Glutamatergic neuron (in vitro differentiated cells): Measurements from ENCODE around the gene RNPEPL1. TPM values are rescaled to one million over a fixed set of nuclear protein-coding genes. Genes with fewer than 3 reads are reported as not detected.

ENCODE experiments used
- DNase-seq: peaks from one replicate; pipeline ENCODE4 v3.0.0; 2022
- H3K27ac Mint-ChIP-seq: one replicate; pipeline ENCODE4 v1.8.0; 2020; ENCODE audit warnings: mild to moderate bottlenecking, mixed read lengths, inconsistent platforms; ENCODE audit not compliant: unreplicated experiment
- H3K27me3 Mint-ChIP-seq: one replicate; pipeline ENCODE4 v1.8.0; 2020; ENCODE audit warnings: mild to moderate bottlenecking, moderate library complexity, mixed read lengths, inconsistent platforms; ENCODE audit not compliant: unreplicated experiment
- H3K36me3 Mint-ChIP-seq: one replicate; pipeline ENCODE4 v1.8.0; 2020; ENCODE audit warnings: mild to moderate bottlenecking, mixed read lengths, inconsistent platforms; ENCODE audit not compliant: unreplicated experiment
- H3K4me1 Mint-ChIP-seq: one replicate; pipeline ENCODE4 v1.8.0; 2020; ENCODE audit warnings: mild to moderate bottlenecking, low read depth, mixed read lengths, inconsistent platforms; ENCODE audit not compliant: unreplicated experiment
- H3K4me3 Mint-ChIP-seq: one replicate; pipeline ENCODE4 v1.8.0; 2020; ENCODE audit warnings: mild to moderate bottlenecking, mixed read lengths, inconsistent platforms; ENCODE audit not compliant: unreplicated experiment
- H3K9me3 Mint-ChIP-seq: one replicate; pipeline ENCODE4 v1.8.0; 2020; ENCODE audit warnings: mild to moderate bottlenecking, moderate library complexity, mixed read lengths, inconsistent platforms; ENCODE audit not compliant: unreplicated experiment
- total RNA-seq: library from RNA; stranded (reverse); fragmentation: NEBNext Ultra II Directional; extraction: Animal tissue kit (Norgen Biotek cat#: 25700); gene quantifications from one replicate; pipeline ENCODE4 v1.2.1, GENCODE V29; 2021; ENCODE audit not compliant: unreplicated experiment
- TF ChIP-seq, protein P1 (sequence below): fragments of 200-600 bp; sonication (generic); IDR thresholded peaks from one replicate; pipeline ENCODE4 v1.5.0; 2021; ENCODE audit not compliant: partially characterized antibody, unreplicated experiment

Gene RNPEPL1
- total RNA-seq, 1 donor from 2014 or later: 20.9 TPM

DNA sequence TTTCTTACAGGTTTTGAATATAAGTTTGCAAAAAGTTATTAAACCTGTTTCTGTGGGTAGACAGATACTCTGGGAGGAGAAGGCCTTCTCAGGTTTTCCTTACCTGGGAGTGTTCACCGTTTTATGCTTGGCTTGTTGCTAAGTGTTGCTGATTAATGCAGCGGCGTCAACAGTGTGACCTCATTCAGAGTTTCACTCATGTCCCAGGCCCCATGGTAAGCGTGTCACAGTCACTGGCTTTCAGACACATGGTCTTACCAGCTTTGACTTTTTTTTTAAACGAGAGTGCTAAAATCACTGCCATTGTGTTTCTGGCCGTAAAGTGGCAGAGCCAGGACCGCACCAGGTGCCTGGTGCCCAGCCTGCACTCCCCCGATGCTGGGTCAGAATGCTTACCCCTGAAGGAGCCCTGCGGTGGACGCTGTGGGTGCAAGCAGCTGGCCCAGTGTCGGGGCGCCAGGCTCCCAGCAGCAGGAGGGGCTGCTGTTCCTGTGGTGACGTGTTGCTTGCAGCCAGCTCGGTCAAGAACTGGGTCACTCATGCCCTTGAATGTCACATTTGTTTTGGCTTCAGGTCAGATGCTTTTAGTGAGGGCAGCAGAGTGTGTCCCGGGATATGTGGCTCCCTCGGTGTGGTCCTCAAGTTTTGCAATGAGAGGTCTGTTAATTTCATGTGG, 21.7 kb downstream of the RNPEPL1 start:
- H3K4me1 Mint-ChIP-seq: peaks cover 13% of the 10 kb centered on the region
- no peak for DNase-seq
- H3K36me3 Mint-ChIP-seq: no peaks in the 10 kb centered on the region
- TF ChIP-seq, protein P1, sequence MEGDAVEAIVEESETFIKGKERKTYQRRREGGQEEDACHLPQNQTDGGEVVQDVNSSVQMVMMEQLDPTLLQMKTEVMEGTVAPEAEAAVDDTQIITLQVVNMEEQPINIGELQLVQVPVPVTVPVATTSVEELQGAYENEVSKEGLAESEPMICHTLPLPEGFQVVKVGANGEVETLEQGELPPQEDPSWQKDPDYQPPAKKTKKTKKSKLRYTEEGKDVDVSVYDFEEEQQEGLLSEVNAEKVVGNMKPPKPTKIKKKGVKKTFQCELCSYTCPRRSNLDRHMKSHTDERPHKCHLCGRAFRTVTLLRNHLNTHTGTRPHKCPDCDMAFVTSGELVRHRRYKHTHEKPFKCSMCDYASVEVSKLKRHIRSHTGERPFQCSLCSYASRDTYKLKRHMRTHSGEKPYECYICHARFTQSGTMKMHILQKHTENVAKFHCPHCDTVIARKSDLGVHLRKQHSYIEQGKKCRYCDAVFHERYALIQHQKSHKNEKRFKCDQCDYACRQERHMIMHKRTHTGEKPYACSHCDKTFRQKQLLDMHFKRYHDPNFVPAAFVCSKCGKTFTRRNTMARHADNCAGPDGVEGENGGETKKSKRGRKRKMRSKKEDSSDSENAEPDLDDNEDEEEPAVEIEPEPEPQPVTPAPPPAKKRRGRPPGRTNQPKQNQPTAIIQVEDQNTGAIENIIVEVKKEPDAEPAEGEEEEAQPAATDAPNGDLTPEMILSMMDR: no peak
- no peak overlapping the region for H3K27ac Mint-ChIP-seq
- H3K9me3 Mint-ChIP-seq: peaks cover 18% of the 10 kb centered on the region
- H3K4me3 Mint-ChIP-seq: no peak overlapping the region
- peaks cover 8% of the 10 kb centered on the region for H3K27me3 Mint-ChIP-seq

DNA sequence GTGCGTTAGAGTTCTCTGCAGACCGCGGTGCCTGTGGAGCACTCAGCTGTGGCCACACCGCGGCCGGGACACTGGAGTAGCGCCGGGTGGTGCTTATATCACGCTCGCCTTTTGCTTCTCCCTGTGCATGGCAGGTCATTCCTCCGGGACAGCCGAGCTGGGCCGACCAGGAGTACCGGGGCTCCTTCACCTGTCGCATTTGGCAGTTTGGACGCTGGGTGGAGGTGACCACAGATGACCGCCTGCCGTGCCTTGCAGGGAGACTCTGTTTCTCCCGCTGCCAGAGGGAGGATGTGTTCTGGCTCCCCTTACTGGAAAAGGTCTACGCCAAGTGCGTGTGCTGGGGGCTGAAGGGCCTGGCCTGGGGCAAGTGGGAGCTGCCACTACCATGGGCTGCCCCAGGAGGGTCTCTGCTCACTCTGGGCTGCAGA, 22.4 kb downstream of the RNPEPL1 start:
- peaks cover 15% of the 10 kb centered on the region for H3K9me3 Mint-ChIP-seq
- peaks cover 11% of the 10 kb centered on the region for H3K4me1 Mint-ChIP-seq
- TF ChIP-seq, protein P1: no peak
- H3K4me3 Mint-ChIP-seq: no peak overlapping the region
- no peak overlapping the region for H3K27ac Mint-ChIP-seq
- no peak for DNase-seq
- peaks cover 6% of the 10 kb centered on the region for H3K27me3 Mint-ChIP-seq
- no peaks in the 10 kb centered on the region for H3K36me3 Mint-ChIP-seq

DNA sequence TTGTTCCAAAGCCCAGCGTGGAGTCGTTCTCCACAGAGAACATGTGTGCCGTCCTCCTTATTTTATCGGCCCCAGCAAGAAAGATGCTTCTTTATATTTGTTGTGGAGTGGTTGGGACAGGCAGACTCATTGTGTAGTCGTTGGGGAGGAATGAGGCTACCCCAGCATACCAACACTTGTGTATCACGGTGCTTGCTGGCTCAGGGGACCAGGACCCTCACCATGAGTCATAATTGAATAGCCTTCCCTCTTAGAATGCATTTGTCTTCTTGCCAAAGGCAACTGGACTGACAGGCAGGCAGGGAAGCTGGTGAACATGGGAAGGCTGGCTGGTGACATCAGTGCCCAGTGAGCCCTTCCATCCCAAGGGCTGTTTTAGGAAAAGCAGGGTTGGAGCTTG, 22.9 kb downstream of the RNPEPL1 start:
- peaks cover 12% of the 10 kb centered on the region for H3K9me3 Mint-ChIP-seq
- H3K27ac Mint-ChIP-seq: no peak overlapping the region
- no peak for DNase-seq
- H3K4me3 Mint-ChIP-seq: no peak overlapping the region
- TF ChIP-seq, protein P1: no peak
- H3K4me1 Mint-ChIP-seq: peaks cover 11% of the 10 kb centered on the region
- no peaks in the 10 kb centered on the region for H3K36me3 Mint-ChIP-seq
- H3K27me3 Mint-ChIP-seq: peaks cover 5% of the 10 kb centered on the region

DNA sequence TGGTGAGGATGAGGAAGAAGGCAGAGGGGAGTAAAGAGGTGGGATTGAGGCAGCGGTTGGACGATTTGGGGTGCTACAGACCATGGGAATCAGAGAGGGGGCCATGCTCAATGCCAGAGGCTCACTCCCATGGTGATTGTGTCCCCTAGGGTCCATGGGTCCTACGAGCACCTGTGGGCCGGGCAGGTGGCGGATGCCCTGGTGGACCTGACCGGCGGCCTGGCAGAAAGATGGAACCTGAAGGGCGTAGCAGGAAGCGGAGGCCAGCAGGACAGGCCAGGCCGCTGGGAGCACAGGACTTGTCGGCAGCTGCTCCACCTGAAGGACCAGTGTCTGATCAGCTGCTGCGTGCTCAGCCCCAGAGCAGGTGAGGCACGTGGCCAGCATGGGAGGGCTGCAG, 23.5 kb downstream of the RNPEPL1 start:
- TF ChIP-seq, protein P1: no peak
- Mint-ChIP-seq H3K4me1 (peaks cover 11% of the 10 kb centered on the region), H3K27me3 (peaks cover 5% of the 10 kb centered on the region), H3K4me3 (no peak overlapping the region), H3K36me3 (no peaks in the 10 kb centered on the region), H3K9me3 (peaks cover 12% of the 10 kb centered on the region), H3K27ac (no peak overlapping the region)
- DNase-seq: peak; percentile 10

DNA sequence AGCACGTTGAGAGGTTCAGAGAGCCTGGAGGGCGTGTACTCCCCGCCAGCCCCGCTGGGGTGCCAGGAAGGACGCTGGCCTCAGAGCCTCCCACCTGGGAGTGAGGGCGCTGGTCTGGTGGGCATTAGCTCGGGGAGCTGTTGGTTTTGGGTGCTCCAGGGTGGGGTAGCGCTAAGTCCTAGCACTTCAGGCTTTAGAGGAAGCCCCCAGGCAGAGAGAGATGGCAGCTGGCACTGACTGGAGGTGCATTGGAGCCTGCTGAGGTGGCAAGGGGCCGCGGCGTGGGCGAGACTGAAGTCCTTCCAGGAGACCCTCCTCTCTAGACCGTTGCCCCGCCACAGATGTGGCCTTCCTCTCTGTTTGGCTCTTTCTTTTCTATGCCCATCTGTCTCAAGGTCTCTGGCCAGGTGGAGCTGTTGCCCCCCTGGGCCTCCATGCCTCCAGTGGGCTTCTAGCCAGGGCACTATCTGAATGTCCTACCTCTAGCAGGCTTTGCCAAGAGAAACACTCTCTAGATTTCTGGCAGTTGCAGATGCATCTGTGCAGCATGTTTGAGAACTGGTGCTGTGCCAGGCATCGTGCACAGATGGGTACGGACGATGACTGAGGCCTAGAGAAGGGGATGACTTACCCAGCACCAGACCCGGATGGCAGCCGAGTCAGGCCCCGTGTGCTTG, 24.9 kb downstream of the RNPEPL1 start:
- peaks cover 5% of the 10 kb centered on the region for H3K27me3 Mint-ChIP-seq
- H3K4me1 Mint-ChIP-seq: peaks cover 4% of the 10 kb centered on the region
- no peak overlapping the region for H3K27ac Mint-ChIP-seq
- H3K4me3 Mint-ChIP-seq: no peak overlapping the region
- no peaks in the 10 kb centered on the region for H3K36me3 Mint-ChIP-seq
- DNase-seq: no peak
- H3K9me3 Mint-ChIP-seq: peaks cover 3% of the 10 kb centered on the region
- TF ChIP-seq, protein P1: no peak
